Amygdala (tissue), 56 donors: ENCODE data around the gene CMIP.

Experiments used
- DNase-seq, 56 donors: peaks; one replicate each; lab custom pipeline; 2025; lab: John Stamatoyannopoulos, UW

CMIP gene

DNA sequence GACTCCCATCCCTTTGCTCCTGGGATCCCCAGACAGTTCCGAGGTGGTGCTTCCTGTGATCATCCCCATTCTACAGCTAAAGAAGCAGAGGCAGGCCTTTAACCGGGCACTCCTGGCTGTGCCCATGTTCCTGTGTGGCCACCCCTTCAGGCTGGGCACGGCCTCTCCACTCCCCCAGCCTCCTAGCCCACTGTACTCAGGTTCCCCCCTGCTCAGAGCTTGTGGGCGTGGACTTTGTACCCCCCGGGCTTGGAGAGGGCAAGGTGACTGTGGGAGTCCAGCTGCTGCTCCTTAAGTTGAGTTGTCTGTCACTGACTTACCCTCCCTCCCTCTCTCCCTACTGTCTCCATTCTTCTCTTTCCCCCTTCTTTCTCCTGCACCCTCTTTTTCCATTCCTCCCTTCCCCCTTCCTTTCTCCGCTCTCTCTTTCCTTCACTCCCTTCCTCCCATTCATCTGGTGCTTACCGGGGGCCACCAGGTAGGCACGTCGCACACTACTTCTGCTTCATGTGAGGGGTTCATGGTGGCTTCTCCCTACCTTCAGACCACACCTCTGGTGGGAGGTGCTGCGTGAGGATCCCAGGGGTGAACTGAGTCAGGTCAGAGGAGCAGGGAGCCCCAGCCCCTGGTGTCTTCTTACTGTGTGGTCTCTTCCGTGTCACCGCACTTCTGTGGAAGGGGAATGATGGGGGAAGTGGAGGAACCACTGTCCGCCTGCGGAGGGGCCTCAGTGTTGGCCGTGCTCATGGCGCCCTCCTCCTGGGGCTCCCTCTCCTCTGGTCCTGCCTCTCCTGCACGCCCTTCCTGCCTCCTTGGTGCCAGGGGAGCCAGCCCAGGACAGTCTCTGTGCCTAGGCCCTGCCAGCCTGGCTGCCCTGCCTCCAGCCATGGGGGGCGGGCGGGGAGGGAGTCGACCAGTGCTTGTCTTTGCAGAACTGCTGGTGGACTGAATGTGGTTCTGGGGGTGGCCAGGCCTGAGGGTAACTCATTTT, 29.7 kb downstream of the CMIP start:
- no peak for DNase-seq

DNA sequence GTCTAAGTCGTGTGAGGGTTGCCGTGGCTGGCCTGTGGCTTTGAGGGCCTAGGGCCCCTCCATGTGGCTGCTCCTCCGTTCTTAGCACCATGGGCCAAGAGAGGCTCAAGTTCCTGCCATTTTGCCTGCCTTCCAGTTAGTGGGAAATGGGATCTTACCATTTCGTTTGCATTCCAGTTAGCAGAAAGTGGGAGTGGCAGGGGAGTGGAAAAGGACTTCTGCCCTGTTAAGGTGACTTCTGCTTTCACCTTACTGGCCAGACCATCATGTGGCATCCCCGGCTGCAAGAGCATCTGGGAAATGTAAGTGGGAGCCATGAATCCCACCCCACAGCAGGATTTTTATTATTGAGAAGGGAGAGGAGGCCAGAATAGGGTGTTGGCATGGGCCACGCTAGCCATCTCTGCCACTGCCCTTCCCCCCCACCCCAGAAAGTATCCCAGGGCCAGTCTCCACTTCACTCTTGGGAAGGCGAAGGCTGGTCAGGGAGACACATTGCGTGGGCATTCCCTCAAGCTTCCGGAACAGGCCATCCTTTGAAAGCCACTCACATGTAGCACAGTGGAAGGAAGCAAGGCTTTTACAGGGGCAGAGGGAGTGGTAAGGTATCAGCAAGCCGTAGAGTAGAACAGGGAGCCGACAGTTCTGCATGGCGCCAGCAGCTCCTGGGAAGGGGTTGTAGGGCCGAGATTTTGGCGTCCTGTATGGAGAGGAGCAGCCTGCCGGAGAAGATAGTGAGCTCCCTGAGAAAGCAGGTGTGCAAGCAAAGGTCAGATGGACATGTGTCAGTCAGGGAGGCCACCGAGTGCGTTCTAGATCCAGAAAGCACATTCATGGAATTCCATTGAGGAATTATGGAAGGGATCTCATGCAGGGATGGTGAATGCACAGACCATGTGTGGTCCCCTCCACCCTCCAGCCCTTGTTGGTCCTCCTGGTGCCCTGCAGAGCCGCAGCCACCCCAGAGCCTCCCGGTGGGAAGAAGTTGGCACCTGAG, 33.4 kb downstream of the CMIP start:
- DNase-seq: no peak

DNA sequence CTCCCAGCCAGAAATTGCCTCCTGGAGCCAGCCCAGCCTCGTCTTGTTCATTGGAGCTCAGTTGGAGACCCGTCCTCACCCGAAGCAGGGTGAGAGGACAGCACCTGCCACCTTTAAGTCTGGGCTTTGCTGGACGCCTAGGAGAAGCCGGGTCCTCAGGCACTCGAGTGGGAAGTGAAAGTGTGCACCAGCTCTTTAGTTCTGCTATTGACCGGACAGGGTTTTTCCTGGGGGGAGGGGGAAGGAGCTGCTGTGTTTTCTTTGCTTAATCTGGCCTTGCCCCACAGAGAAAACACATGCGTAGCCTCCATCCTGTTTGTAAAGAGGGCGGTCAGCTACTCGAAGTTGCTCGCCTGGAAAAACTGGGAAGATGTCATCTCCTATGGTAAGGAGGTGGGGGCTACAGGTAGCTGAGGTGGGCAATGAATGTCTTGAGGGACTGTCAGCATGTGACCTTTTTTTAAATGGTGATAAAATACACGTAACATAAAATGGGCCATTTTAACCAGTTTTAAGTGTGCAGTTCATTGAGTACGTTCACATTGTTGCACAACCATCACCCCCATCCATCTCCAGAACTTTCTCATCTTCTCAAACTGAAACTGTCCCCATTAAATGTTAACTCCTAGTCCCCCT, 34.4 kb downstream of the CMIP start:
- DNase-seq: peak in 13 of 56 donors; percentile 19 to 66 (median 30)

DNA sequence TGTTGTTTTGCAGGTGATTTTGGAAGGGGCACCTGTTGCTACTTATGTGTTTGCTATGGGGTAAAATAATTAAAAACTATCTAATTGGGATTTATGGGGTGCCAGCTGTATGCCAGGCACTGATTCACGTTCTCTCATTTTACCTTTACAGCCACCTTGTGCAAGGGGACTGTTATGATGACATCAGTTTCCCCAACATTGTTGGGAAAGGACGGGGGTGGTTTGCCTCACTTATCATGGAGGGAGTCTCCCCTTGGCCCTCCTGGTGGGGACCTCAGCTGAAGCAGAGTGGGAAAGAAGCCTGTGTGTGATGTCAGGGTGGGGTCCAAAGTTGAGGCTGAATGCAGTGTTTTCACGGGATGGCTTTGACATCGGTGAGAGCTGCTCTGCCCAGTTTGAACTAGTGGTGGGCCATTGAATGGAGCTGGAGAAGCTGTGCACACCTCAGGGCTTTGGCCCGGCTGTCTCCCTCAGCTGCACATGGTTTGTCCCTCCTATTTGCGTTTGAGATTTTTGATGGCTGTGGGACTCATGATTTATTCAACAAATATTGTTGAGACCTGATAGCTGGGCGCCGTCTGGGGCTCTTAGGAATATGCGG, 36.1 kb downstream of the CMIP start:
- DNase-seq: no peak

DNA sequence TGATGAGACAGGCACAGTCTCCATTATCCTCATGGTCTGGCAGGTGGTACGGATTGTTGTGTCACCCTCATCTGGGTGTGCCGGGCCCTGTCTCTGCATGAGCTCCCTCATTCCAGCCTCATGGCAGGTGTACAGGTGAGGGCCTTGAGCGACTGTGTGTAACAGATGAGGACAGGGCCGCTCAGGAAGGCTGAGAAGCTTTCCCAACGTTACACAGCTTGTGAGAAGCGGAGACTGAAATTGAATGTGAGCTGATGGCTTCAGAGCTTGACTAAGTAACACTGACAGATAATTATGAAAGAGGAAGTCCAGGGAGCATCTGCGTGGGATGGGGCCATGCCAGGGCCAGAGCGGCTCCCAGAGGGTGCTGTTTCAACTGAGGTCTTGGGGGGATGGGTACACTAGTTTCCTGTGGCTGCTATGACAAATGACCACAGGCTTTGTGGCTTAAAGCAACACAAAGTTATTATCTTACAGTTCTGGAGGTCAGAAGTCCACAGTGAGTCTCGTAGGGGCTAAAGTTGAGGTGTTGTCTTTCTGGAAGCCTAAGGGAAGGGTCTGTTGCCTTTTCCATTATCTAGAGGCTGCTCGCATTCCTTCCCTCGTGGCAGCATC, 36.7 kb downstream of the CMIP start:
- DNase-seq: peak in 16 of 56 donors; percentile 12 to 74 (median 24)

DNA sequence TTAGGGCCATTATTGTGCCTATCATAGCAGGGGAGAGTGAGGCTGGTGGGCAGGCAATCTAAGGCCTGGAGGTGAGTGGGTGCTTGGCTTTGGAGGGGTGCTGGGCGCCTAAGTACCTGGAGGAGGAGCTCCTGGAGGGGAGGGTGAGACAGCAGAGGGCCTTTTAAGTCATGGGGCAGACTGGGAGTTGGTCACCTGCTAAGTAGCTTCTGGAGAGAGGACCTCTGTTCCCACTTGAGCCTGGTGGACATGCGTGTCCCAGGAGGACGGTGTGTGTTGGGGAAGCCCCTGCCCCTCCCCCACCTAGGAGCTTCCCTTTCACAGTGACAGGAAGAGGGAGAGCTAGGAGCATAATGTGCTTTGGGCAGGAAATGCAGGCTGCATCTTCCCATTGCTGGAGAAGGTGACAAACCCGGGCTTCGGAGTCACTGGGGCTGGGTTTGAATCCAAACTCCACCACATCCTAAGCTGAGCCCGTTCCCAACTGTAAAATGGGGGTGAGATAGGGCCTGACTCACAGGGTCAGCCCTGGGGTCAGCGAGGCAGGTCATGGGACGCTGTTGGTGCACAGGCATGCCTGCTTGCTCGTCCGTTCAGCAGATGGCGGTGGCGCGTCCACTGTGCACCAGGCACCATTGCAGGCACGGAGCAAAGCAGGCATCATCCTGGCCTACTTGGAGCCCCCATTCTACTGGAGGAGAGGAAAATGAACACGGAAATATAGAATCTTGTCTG, 37.9 kb downstream of the CMIP start:
- DNase-seq: no peak

DNA sequence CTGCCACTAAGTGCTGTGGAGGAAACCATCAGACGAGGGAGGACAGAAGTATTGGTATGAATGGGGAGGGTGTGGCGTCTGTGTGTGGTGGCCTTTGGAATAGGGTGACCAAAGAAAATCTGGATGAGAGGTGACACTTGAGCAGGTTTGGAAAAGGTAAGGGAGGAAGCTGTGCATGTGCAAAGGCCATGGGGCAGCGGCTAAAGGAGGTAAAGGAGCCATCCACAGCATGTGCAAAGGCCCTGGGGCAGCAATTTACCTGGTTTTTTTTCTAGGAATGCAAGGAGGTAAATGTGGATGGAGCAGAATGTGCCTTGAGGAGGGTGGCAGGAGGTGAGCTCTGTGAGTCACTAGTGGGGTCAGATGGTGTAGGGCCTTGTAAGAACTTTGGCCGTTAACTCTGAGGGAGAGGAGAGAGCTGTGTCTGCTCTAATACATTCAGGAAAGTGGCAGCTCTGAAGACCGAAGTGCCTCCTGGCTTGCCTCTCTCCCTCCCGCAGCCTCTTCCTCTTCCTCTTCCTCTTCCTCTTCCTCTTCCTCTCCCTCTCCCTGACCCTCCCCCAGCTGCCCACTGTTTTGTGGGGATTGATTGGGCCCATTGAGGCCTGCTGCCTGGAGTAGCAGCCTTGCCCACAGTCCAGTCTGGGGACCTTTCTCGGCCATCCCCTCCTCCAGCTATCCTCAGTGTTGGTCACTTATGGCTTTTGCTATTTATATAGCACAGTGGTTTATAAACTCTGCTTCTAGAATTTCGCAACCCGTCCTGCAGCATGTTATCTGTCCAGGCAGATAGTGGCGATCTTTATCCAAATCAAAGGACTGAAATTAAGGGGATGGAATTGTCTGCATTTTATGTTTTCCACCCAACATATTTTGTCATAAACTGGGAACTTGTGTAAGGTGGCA, 38.7 kb downstream of the CMIP start:
- no peak for DNase-seq

DNA sequence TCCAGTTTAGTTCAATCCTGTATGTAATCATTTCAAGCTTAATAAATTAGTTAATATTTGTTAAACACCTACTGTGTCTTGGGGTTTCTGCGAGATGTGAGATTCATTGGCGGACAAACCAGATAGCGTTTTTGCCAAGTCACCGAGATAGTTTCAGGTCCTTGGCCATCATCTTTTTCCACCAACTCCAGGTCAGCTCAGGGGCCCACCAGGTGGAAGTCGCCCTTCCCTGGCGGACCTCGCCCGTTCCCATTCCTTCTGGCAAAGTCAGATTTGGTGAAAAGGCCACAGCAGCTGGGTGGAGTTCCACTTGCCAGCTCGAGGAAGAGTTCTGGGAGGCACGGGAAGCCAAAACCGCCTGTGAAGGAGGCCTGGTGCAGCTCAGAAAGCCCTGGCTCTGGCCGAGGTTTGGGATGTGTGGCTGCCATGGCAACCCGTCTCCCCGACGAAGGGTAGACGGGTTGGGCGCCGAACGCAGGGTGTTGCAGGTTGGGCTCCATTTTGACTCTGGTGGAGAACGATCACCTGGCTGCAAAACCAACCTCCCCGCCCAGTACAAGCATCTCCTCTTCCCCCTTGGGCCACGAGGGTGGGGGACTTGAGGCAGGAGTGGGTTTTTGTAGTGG, 39.5 kb downstream of the CMIP start:
- DNase-seq: no peak

DNA sequence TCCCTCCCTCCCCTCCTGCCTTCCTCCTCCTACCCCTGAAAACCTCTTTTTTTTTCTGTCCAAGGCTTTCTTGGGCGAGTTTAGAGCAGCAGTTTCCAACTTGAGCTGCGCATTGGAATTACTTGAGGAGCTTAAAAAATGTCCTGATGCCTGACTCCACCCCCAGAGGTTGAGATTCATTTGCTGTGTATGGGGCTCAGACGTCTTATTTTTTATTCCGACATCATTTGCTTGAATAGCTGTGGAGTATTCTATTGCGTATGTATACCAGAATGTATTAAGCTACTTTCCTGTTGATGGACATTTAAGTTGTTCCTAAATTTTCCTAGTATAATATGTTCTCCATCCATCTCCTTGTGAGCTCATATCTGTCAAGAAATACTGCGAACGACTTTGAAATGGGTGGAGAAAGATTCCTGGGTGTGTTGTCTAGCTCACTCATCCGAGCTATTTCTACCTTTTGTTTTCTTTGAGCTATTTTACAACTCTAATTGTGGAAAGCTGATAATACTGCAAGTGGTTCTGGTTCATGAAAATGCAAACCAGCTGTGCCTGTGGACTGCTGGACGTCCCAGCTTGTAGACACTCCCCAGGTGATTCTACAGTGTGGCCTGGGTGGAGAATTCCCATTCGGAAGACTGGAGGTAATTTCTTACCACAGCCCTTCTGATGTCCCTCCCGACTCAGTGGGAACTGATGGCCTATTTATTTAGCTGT, 40.5 kb downstream of the CMIP start:
- DNase-seq: no peak

DNA sequence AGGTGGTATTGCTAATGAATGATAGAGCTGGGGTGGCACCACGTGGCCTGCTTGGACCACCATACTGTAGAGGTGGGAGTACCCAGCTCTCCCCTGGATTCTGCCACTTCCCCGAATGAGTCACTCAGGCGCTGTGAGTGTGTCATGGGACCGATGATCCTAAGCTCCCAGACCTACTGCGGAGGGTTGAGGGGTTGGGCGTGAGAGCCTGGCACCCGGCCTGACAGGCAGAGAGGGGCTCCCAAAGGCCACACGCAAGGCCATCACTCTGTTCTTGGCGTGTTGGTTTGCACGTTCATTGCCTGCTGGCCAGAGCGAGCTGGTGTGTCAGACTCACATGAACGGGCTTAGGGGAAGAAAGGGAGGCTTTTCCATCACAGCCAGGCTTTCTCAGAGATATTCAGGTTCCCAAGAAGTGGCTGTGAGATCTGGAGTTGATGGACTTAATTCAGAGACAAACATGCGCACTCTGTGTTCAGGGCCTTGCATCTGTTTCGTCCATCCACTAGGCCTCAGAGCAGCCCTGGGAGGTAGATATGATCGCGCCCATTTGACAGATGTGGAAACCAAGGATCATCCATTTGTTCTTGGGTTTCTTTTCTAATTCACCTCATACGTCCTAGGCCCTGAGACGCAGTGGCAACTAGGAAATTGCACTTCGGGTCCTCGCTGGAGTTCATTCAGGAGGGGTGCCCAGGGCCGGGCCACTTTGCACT, 41.4 kb downstream of the CMIP start:
- DNase-seq: no peak

DNA sequence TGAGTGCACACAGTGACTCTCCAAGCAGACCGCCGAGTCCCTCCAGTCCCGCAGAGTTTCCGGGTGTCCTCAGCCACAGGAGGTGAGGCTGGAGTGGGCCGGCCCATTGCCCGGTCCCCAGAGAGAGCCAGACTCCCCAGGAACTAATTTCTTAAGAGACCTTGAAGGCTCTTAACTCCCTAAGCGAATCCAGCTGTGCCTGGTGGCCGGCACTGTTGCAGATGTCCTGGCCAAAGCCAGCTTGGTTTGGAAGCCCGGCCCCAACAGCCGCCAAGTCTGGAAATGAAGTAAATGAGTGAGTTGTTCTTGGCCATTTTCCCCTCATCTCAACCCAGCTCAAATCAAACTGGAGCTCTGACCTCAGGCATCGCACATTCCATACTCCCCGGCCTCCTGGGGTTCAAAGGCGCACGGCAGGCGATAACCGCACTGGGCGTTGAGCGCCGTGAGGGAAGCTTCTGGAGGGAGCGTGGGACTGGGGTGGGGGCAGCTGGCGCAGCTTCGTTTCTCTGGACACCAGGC, 42.0 kb downstream of the CMIP start:
- DNase-seq: peak in 3 of 56 donors; percentile 20 to 28 (median 27)

DNA sequence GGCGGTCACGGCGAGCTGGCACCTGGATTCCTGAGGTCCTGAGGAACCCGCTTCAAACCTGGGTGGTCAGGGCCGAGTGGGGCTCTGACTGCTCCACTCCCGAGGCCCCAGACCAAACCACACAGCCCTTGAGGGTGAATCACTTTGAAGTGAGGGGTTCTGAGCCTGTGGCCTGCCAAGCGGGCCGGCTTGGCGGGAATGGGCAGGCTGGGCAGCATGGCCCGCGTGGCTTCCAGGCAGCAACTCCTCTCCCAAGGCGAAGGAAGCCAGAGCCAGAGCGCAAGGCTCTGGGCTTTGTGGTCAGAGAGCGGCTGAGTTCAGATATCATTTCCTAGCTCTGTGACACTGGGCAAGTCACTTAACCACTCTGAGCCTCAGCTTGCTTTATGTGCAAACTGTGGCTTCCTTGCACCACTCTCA, 42.7 kb downstream of the CMIP start:
- peak in 4 of 56 donors; percentile 15 to 30 (median 20) for DNase-seq

DNA sequence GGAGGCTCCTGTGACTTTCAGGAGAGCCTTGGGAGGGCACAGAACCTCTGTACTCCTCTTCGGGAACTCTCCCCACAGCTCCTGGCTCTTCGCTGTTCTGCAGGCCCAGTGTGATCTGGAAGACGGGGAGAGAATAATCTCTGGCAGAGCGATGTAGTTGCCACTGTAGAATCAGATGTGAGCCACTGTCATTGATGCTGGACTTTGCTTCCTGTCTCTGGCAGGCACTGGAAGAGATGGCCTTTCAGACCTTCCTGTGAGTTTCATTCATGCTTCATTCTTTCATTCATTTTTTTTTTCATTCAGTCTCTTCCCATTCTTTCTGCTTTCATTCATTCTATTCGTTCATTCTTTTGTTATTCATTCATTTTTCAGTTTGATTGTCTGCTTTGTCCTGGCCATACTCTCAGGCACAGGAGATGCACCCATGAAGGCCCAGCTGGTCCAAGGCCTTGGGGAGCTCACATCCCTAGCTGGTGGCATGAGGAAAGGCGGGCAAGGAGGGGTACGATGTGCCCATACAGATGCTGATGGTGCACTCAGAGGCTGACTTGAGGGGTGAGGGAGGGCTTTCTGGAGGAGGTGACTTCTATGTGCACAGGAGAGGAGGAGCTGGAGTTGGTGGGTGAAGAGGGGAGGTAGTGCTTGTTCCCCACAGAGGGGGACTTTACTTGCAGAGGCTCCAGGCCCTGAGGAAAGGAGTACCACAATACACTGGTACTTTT, 44.2 kb downstream of the CMIP start:
- no peak for DNase-seq

DNA sequence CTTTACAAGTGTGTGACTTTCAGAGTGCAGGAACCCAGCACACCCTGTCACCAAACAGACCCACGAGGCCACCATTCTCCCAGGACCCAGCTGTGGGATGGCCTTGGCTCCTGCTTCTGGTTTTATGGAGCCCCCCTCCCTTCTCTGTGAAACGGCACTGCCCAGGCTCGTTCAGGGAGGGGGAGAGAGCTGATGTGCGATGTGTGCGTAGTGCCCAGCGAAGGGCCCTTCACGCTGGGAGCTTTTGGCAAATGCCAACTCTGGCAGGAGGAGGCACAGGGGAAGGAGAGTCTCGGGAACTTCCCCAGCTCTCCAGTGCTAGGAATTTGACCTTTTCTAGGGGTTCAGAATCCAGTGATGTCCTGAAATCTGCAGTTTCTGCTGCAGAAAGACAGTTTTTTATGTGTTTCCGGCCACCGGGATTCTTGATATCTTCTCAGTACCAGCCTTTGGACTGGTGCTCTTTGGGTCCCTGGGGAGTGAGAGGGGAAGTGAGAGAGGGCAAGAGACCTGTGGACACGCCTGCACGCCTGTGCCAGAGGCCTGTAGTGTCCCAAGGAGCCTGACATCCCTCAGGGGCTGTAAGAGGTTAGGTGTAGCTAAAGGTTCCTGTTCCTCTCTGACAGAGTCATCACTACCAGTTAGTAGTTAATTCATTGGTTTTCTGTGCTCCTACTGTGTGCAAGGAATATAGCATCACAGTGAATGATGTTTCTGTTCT, 45.1 kb downstream of the CMIP start:
- no peak for DNase-seq
